Endothelial cell of umbilical vein (primary cell): ENCODE measurements around the gene FYB2. TPM values are rescaled to one million over a fixed set of nuclear protein-coding genes. Genes with fewer than 3 reads are reported as not detected.

Source experiments
- BruUV-seq: library from RNA; stranded (reverse); fragments of 400-500 nt; replicated peaks from 2 replicates; lab custom pipeline; 2021; lab: Mats Ljungman, UMichigan
- CTCF ChIA-PET: fragments of 300-600, 350-600 bp; sonication (Branson Sonifier 250); formaldehyde crosslinking; loops from one replicate; lab custom pipeline; 2021; ENCODE audit warnings: antibody characterized with exemption, inconsistent platforms; lab: Charles Lee
- POLR2A ChIA-PET: fragments of 300-600, 350-600 bp; sonication (Branson Sonifier 250); formaldehyde crosslinking; loops from one replicate; lab custom pipeline; 2021; ENCODE audit warnings: antibody characterized with exemption, inconsistent platforms; lab: Charles Lee
- DNase-seq: peaks from one replicate; pipeline ENCODE4 v3.0.0-alpha.2; 2011; ENCODE audit warnings: low read depth, low spot score
- FAIRE-seq: peaks from 2 replicates; lab custom pipeline; 2011; peaks lifted over from hg19 to GRCh38; lab: Jason Lieb, UNC
- H2AFZ ChIP-seq: 2 replicates; pipeline ENCODE4 v1.6.0; 2012; ENCODE audit warnings: low read depth, low read length, control low read depth, inconsistent platforms
- H3K27ac ChIP-seq: 2 replicates; pipeline ENCODE4 v1.5.1; 2011; ENCODE audit warnings: low read depth, mild to moderate bottlenecking, control low read depth, low read length, moderate library complexity; ENCODE audit not compliant: insufficient read depth
- H3K27me3 ChIP-seq, 2 experiments: 2 replicates each; pipeline versions ENCODE4 v1.6.0 to v1.6.1; 2011; ENCODE audit warnings: low read length in 2 of 2, mixed read lengths in 1 of 2; ENCODE audit not compliant: control insufficient read depth in 2 of 2, insufficient read depth in 2 of 2
- H3K36me3 ChIP-seq, 2 experiments: 2 replicates in 1 of 2; 3 replicates in 1 of 2; pipeline ENCODE4 v1.5.1; 2011; ENCODE audit warnings: low read length in 2 of 2, mild to moderate bottlenecking in 1 of 2, moderate library complexity in 1 of 2; ENCODE audit not compliant: control insufficient read depth in 2 of 2, insufficient read depth in 2 of 2; ENCODE audit errors: extremely low read depth in 1 of 2
- H3K4me1 ChIP-seq: 3 replicates; pipeline ENCODE4 v1.5.1; 2011; ENCODE audit warnings: mild to moderate bottlenecking, low read length; ENCODE audit not compliant: control insufficient read depth, insufficient read depth; ENCODE audit errors: extremely low read depth
- H3K4me2 ChIP-seq: 2 replicates; pipeline ENCODE4 v1.6.1; 2011; ENCODE audit warnings: low read length, control low read depth, mixed read lengths; ENCODE audit not compliant: insufficient read depth
- H3K4me3 ChIP-seq, 3 experiments: fragments of 200-600 bp in 1 of 3; sonication (generic), shearing (Covaris generic) in 1 of 3; replicated peaks in 1 of 3; 2 replicates each; pipeline ENCODE4 v1.5.1; 2011 to 2016; ENCODE audit warnings: control low read depth in 3 of 3, low read length in 3 of 3, mild to moderate bottlenecking in 2 of 3, inconsistent platforms in 1 of 3, low read depth in 1 of 3, moderate library complexity in 1 of 3; ENCODE audit not compliant: insufficient read depth in 1 of 3
- H3K79me2 ChIP-seq: 2 replicates; pipeline ENCODE4 v1.6.0; 2012; ENCODE audit warnings: low read length, inconsistent platforms; ENCODE audit not compliant: control insufficient read depth, insufficient read depth
- H3K9ac ChIP-seq: replicated peaks from 2 replicates; pipeline ENCODE3; 2011; ENCODE audit warnings: low read length, control low read depth; ENCODE audit not compliant: insufficient read depth; ENCODE audit errors: extremely low read depth
- H3K9me1 ChIP-seq: replicated peaks from 3 replicates; pipeline ENCODE4 v1.6.0; 2011; ENCODE audit warnings: mild to moderate bottlenecking, low read length; ENCODE audit not compliant: control insufficient read depth, insufficient read depth; ENCODE audit errors: extremely low read depth
- H3K9me3 ChIP-seq: replicated peaks from 2 replicates; pipeline ENCODE4 v1.5.1; 2012; ENCODE audit warnings: low read length, inconsistent platforms; ENCODE audit not compliant: control insufficient read depth, insufficient read depth
- H4K20me1 ChIP-seq: replicated peaks from 2 replicates; pipeline ENCODE3; 2011; ENCODE audit warnings: mild to moderate bottlenecking, low read length; ENCODE audit not compliant: control insufficient read depth, insufficient read depth; ENCODE audit errors: extremely low read depth
- EZH2 ChIP-seq: IDR thresholded peaks from 2 replicates; pipeline ENCODE4 v1.6.1; 2012; ENCODE audit warnings: borderline replicate concordance, low read depth, mild to moderate bottlenecking, moderate library complexity, low read length, inconsistent platforms; ENCODE audit not compliant: severe bottlenecking
- FOS ChIP-seq: IDR thresholded peaks from 2 replicates; pipeline ENCODE4 v1.6.1; 2011; ENCODE audit warnings: mild to moderate bottlenecking, low read length, moderate library complexity, borderline replicate concordance; ENCODE audit not compliant: insufficient read depth
- GATA2 ChIP-seq: IDR thresholded peaks from 2 replicates; pipeline ENCODE4 v1.7.0; 2011; ENCODE audit warnings: low read depth, mild to moderate bottlenecking, moderate library complexity, mixed read lengths, low read length; ENCODE audit not compliant: insufficient read length, insufficient read depth
- JUN ChIP-seq: IDR thresholded peaks from 2 replicates; pipeline ENCODE4 v1.6.1; 2011; ENCODE audit warnings: borderline replicate concordance, low read depth; ENCODE audit not compliant: insufficient read length, insufficient read depth
- MAX ChIP-seq: IDR thresholded peaks from 2 replicates; pipeline ENCODE4 v1.6.1; 2011; ENCODE audit not compliant: insufficient read depth, insufficient read length
- MYC ChIP-seq: IDR thresholded peaks from one replicate; pipeline ENCODE4 v1.6.1; 2011; ENCODE audit warnings: mild to moderate bottlenecking, low read depth, low read length
- POLR2A ChIP-seq: IDR thresholded peaks from 2 replicates; pipeline ENCODE4 v1.6.1; 2012; ENCODE audit warnings: low read depth, mild to moderate bottlenecking, control low read depth, low read length
- POLR2AphosphoS5 ChIP-seq: IDR thresholded peaks from 2 replicates; pipeline ENCODE4 v1.6.1; 2012; ENCODE audit warnings: low read depth, mild to moderate bottlenecking, control low read depth, low read length, moderate library complexity; ENCODE audit not compliant: insufficient read depth
- dilution Hi-C: fragments of 300-500 bp; cut with MboI; formaldehyde crosslinking; loops from one replicate; pipeline ENCODE4 v1.15.0; 2019; ENCODE audit warnings: low sequenced_read_pairs; ENCODE audit not compliant: extremely low pct_ligation_motif_present
- intact Hi-C: fragments of 100-400 bp; cut with micrococcal nuclease; formaldehyde crosslinking; loops from one replicate; pipeline ENCODE4 v1.10.0; 2022
- polyA plus RNA-seq, 4 experiments: library from polyadenylated mRNA; depleted of rRNA in 3 of 4; stranded (reverse) in 3 of 4; unstranded in 1 of 4; fragments of >200 nt; gene quantifications; 2 replicates each; pipeline versions ENCODE4 v1.2.1 to v1.2.3, GENCODE V29; 2011 to 2012; ENCODE audit warnings: missing spikeins in 1 of 4
- total RNA-seq: library from RNA; stranded (reverse); gene quantifications from 2 replicates; pipeline ENCODE4 v1.2.3, GENCODE V29; 2021
- TF ChIP-seq, protein P1 (sequence below), 2 donors: IDR thresholded peaks; 1 replicate in 1 of 2; 2 replicates in 1 of 2; pipeline ENCODE4 v1.5.1; 2011; ENCODE audit warnings: low read length in 2 of 2, mild to moderate bottlenecking in 2 of 2, moderate library complexity in 2 of 2, control low read depth in 1 of 2, inconsistent platforms in 1 of 2, low read depth in 1 of 2; ENCODE audit not compliant: insufficient read depth in 1 of 2; ENCODE audit errors: extremely low read depth in 1 of 2

FYB2 gene
- total and polyA plus RNA-seq, 2 donors (not counting 3 experiments of a cell fraction or from before 2014, with no cell fraction given) = not detected

DNA sequence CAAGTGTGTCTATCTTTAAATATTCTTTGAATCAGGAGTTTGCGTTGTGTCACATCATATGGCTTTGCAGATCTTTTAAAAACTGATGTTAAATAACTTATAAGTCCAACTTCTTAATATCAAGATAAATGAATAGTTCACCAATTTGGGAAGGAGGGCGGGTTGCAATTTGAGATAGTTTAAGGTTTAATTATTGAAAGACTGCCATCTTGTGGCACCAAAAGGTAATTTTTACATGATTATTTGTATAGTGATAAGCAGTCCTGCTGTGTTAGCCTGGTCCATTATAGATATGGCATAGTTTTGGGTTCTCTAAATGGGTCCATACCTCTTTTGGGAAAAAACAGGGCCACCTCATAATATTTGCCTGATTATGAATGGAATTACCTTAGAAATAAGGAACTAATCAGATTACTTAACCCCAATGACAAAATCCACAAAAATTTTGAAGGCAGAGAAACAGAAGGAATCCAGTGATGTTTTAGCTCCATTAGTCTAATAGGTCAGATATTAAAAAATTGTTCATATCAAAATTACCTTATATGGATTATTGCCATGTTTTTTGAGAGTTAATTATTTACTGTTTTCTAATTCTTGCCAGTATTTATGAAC lies 109.8 kb downstream of the FYB2 start:
- Histone ChIP-seq H3K9ac (no peak overlapping the region), H3K27ac (no peak overlapping the region), H3K4me1 (peaks cover 2% of the 10 kb centered on the region), H3K27me3 (no peaks in the 10 kb centered on the region), H2AFZ (no peak overlapping the region), H3K4me3 (no peak overlapping the region), H3K4me2 (no peak overlapping the region), H3K79me2 (no peaks in the 10 kb centered on the region), H4K20me1 (no peaks in the 10 kb centered on the region), H3K9me3 (no peaks in the 10 kb centered on the region), H3K36me3 (no peaks in the 10 kb centered on the region), H3K9me1 (no peaks in the 10 kb centered on the region)
- BruUV-seq = no TSS peak
- ChIA-PET POLR2A (no interaction called here), CTCF (interaction anchor here (0.7 to 2.4 kb wide), 21 partner anchors 8 to 1425 kb away, joined by 3 to 31 read pairs (median 4); no protein-coding TSS in a partner anchor)
- DNase-seq = peak; percentile 69
- intact Hi-C loops = loop anchor here (1.0 kb wide), 3 partner anchors 124 to 1425 kb away; no protein-coding TSS in a partner anchor
- no peak for FAIRE-seq
- TF ChIP-seq MYC = no peak
- TF ChIP-seq, protein P1, sequence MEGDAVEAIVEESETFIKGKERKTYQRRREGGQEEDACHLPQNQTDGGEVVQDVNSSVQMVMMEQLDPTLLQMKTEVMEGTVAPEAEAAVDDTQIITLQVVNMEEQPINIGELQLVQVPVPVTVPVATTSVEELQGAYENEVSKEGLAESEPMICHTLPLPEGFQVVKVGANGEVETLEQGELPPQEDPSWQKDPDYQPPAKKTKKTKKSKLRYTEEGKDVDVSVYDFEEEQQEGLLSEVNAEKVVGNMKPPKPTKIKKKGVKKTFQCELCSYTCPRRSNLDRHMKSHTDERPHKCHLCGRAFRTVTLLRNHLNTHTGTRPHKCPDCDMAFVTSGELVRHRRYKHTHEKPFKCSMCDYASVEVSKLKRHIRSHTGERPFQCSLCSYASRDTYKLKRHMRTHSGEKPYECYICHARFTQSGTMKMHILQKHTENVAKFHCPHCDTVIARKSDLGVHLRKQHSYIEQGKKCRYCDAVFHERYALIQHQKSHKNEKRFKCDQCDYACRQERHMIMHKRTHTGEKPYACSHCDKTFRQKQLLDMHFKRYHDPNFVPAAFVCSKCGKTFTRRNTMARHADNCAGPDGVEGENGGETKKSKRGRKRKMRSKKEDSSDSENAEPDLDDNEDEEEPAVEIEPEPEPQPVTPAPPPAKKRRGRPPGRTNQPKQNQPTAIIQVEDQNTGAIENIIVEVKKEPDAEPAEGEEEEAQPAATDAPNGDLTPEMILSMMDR (IDR thresholded peaks at IDR 0.05; ENCODE audit: extremely low read depth in 1 of 2, insufficient read depth in 1 of 2, low read depth in 1 of 2, low read length in 2 of 2) = peak; percentile 32 to 42
- dilution Hi-C loops = no loop called here

GRCh38 chr1:56707379-56707778 lies 111.8 kb downstream of the FYB2 start:
- H3K27me3 ChIP-seq = no peaks in the 10 kb centered on the region
- TF ChIP-seq MAX (no peak), MYC (no peak), GATA2 (no peak), POLR2A (no peak), JUN (no peak), FOS (no peak), EZH2 (no peak), POLR2AphosphoS5 (no peak)
- TF ChIP-seq, protein P1 (IDR thresholded peaks at IDR 0.05; ENCODE audit: extremely low read depth in 1 of 2, insufficient read depth in 1 of 2, low read depth in 1 of 2, low read length in 2 of 2) = no peak
- peaks cover 2% of the 10 kb centered on the region for H3K4me1 ChIP-seq
- CTCF ChIA-PET = no interaction called here
- no peaks in the 10 kb centered on the region for H3K9me3 ChIP-seq
- dilution Hi-C loops = no loop called here
- DNase-seq = no peak
- no TSS peak for BruUV-seq
- POLR2A ChIA-PET = no interaction called here
- H4K20me1 ChIP-seq = no peaks in the 10 kb centered on the region
- H3K79me2 ChIP-seq = no peaks in the 10 kb centered on the region
- no peaks in the 10 kb centered on the region for H3K9me1 ChIP-seq
- no peaks in the 10 kb centered on the region for H3K36me3 ChIP-seq
- intact Hi-C loops = no loop called here
- H3K9ac ChIP-seq = no peak overlapping the region
- H2AFZ ChIP-seq = no peak overlapping the region
- no peak overlapping the region for H3K27ac ChIP-seq
- FAIRE-seq = no peak
- no peak overlapping the region for H3K4me2 ChIP-seq
- H3K4me3 ChIP-seq = no peak overlapping the region
